HG03060 (cell line): ENCODE measurements around the gene SMARCAD1.
"Not testable (repeated sequence)": the region's sequence is repeated elsewhere in the genome, so short reads cannot be mapped to it uniquely, and the experiment has no call there.

Experiments used
- ATAC-seq: cut with Tn5 transposase; IDR thresholded peaks from one replicate; pipeline ENCODE4 v1.9.1; 2021; ENCODE audit warnings: low read depth, moderate number of reproducible peaks; ENCODE audit not compliant: unreplicated experiment

SMARCAD1 gene

DNA sequence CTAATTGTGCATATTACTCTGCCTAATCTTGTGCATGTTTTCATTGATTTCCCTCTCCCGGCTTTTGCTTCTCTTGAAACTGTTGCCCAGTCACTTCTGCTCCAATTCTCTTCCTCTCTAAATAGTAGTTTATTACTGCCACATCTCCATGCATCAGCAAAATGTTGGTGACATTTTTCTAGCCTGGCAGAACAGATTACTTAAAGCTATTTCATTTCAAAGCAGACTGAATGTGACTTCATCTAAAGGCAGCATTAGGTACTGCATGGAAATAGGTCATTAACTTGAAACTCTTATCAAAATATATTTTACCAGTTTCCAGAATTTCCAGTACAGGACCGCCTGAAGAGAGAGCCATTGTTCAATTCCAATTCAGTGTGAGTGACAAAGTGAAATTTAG lies 82.6 kb downstream of the SMARCAD1 start:
- no peak for ATAC-seq

- not testable (repeated sequence) for ATAC-seq
Observed at GRCh38 chr4:94293981-94294380, 86.3 kb downstream of the SMARCAD1 start.

DNA sequence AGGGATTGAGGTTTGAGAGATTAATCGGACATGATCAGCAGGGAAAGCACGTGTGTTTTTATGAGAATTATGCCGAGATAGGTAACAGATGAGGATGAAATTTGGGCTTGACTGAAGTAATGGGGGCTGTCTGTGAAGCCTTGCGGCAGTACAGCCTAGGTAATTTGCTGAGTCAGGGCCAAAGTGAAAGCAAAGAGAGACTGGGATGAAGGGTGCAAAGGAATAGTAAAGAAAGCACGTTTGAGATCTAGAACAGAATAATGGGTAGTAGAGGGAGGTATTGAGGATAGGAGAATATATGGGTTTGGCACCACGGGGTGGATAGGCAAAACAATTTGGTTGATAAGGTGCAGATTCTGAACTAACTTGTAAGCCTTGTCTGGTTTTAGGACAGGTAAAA lies 87.8 kb downstream of the SMARCAD1 start:
- not testable (repeated sequence) for ATAC-seq

- no peak for ATAC-seq
Observed at GRCh38 chr4:94298725-94299252, 91.1 kb downstream of the SMARCAD1 start.

GRCh38 chr4:94302191-94302590 lies 94.5 kb downstream of the SMARCAD1 start:
- no peak for ATAC-seq

GRCh38 chr4:94304365-94304971 lies 96.8 kb downstream of the SMARCAD1 start:
- ATAC-seq, result no peak

- ATAC-seq, result no peak
Observed at GRCh38 chr4:94305466-94306225, 98.0 kb downstream of the SMARCAD1 start.

DNA sequence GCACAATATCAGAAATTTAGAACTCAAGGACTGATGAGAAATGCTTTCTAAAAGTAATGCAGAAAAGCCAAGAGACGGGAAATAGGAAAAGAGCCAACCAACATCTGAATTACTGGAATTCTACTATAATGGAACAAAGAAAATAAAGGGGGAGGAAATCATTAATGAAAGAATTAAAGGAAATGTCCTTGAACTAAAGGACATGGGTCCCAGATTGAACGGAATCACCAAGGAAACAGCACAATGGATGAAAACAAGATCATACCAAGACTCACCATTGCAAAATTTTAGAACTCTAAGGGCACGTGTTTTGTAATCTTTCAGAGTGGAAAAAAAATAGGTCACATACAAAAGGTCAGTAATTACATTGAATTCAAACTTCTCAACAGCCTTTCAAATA lies 99.0 kb downstream of the SMARCAD1 start:
- ATAC-seq, result no peak

- ATAC-seq, result no peak
Observed at GRCh38 chr4:94307231-94307871, 99.7 kb downstream of the SMARCAD1 start.

GRCh38 chr4:94319927-94320326 lies 112.3 kb downstream of the SMARCAD1 start:
- ATAC-seq, result not testable (repeated sequence)

- ATAC-seq, result no peak
Observed at GRCh38 chr4:94325835-94326234, 118.2 kb downstream of the SMARCAD1 start.

DNA sequence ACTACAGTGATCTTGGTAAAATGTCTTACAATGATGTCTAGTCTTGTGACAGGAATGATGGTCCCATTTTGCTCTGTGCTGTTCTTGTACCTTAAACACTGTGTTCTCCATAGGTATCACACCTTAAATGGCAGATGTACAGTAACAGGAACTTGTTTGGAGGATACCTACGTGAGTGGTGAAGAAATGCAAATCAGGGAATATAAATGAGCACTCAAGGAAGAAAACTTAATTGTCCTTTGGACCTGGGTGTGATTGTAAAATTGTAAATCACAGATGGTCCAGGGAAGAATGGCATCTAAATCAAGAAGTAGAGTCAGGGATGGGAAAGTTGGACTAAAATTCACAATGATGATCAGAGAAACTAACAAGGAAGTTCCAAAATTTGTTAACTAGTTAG lies 122.3 kb downstream of the SMARCAD1 start:
- no peak for ATAC-seq

- ATAC-seq, result no peak
Observed at GRCh38 chr4:94332983-94333590, 125.4 kb downstream of the SMARCAD1 start.

DNA sequence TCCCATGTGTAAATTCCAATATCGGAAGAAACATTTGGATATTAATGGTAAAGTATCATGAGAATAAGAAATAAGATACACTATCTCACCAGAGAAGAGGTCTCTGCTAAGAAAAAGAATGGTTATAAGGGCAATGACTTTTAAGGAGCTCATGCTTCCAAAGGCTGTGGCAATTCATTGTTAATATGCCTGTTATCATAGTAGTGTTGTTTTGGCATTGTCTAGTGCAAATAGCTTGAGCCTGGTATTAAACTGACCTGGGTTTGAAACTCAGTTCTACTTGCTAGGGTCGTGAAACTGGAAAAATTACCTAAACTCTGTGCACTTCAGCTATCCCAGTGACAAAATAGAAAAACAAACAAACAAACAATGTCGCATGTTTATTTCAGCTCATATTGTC lies 126.2 kb downstream of the SMARCAD1 start:
- ATAC-seq, result no peak

DNA sequence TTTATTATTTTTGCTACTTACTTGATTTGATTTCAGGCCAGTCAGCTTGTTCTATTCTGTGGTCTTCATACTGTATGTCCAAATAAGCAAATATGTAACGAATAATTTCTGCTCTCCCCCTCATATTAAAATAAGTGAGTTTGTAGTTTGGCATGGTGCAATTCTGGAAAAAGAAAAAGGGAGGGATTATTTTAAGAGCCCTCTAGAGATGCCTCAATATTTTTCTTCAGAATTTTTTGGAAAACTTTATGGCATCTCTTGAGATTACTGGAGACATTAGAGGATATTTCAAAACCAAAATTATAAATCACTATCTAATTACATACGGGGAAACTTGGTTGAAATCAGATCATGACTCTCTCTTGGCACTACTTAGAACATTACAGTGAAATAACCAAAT lies 126.8 kb downstream of the SMARCAD1 start:
- ATAC-seq, result no peak

DNA sequence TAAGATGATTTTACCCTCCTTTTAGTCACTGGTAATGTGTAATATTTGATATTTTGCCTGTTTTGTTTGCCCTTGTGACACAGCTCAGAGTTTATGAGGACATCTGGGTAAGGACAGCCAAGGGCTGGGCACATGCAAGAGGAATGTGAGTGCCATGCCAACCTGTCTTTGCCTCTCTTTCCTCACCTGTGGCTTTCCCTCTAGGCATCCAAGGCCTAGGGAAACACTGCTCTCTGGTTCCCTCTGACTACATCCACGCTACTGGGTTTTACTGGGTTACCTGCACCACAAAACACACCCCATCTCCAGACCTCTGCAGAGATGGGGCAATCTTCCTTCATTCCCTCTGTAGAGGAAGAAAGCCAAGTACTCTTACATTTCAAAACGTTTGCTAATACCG lies 127.3 kb downstream of the SMARCAD1 start:
- ATAC-seq, result no peak

- no peak for ATAC-seq
Observed at GRCh38 chr4:94336303-94336702, 128.6 kb downstream of the SMARCAD1 start.

DNA sequence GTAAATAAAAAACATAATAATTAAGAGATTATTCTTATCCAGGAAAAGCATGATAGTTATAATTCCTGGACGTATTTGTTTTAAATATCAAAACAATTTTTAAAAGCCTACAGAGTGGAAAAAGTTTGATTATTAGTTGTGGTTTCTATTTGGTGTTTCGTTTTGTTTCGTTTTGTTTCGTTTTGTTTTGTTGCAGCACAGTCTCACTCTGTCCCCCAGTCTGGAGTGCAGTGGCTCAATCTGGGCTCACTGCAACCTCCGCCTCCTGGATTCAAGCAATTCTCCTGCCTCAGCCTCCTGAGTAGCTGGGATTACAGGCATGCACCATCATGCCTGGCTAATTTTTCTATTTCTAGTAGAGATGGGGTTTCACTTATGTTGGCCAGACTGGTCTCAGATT lies 129.1 kb downstream of the SMARCAD1 start:
- not testable (repeated sequence) for ATAC-seq

DNA sequence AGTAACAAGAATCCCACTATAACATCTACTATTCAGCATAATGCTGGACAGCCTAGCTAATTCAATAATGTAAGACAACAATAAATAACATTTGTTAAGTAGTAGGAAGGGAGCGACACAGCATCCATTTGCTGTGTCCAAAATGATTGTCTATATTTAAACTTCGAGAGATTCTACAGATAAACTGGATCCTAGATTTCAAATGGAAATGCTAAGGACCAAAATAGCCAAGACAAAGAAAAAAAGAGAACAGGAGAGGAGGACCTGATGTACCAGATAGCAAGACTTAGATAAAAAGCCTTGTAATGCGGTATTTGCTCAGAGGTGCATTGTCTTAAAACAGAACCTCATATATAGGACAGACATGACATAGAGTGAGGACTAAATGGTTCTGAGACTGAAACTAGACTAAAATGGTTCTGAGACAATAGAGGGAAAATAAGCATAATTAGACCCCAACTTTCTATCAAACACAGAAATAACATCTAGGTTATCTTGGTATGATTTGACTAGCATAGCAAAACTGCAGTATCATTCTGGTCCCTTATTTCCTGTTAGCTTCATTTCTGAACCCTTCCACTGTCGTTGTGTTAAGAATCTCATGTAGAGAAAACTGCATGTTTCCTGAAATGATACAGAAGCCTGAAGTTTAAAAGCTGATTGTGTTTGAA lies 131.2 kb downstream of the SMARCAD1 start:
- peak; percentile 56 for ATAC-seq

- ATAC-seq, result no peak
Observed at GRCh38 chr4:94339779-94340178, 132.1 kb downstream of the SMARCAD1 start.
